Suprapubic skin (tissue), 3 donors: Measurements from ENCODE around the gene WFDC12.

ENCODE experiments used
- CTCF ChIP-seq, 2 donors: fragments of 200-600 bp in 1 of 2; fragments of 450-650 bp in 1 of 2; sonication (generic) in 1 of 2; IDR thresholded peaks; one replicate each; pipeline ENCODE4 v1.5.1; 2016 to 2019; ENCODE audit warnings: antibody characterized with exemption in 2 of 2, mild to moderate bottlenecking in 1 of 2, moderate library complexity in 1 of 2
- EP300 ChIP-seq: sonication (generic); formaldehyde crosslinking; IDR thresholded peaks from one replicate; pipeline ENCODE4 v1.6.1; 2017; ENCODE audit warnings: antibody characterized with exemption
- POLR2A ChIP-seq, 2 donors: fragments of 450-650 bp; IDR thresholded peaks; one replicate each; pipeline ENCODE4 v1.6.1; 2017; ENCODE audit warnings: antibody characterized with exemption in 2 of 2, mild to moderate bottlenecking in 2 of 2, moderate library complexity in 2 of 2

DNA sequence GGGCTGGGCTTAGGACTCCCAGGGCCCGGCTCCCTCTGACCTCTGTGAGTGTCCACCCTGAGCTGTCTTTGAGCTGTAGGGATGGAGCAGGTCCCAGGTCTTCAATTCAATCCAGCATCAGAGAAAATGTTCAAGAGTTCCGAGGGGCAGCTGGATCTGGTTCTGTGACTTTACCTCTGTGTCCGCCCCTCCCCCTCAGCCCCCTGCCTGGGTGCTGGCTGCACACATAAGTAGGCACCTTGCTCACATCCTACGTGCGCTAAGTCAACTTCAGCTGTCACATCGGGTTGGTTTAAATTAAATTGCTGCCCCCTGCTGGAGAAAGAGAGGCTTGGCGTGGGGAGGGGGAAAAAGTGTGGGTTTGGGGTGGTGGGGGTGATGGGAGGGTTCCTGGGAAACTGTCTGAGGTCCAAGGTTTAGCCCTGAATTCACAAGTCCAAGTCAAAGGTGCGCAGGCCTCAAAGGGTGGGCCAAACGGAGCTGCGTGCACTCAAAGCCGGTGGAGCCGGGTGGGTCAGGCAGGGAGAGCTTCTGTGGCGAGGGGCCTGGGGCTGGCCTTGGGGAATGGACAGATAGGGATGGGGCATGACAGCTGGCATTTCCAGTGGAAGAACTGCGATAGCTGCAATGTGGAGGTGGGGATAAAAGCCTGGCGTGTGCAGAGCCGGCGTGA lies 12.3 kb downstream of the WFDC12 start:
- peak in 1 of 2 donors; percentile 44 for TF ChIP-seq CTCF (IDR thresholded peaks at IDR 0.05)
- TF ChIP-seq EP300: no peak
- no peak for TF ChIP-seq POLR2A (IDR thresholded peaks at IDR 0.05)
